Body of pancreas (tissue), 4 donors: ENCODE data around the gene ARG2. TPM values are rescaled to one million over a fixed set of nuclear protein-coding genes. Genes with fewer than 3 reads are reported as not detected.

Experiments used
- ATAC-seq: fragments of 150-250 bp; one replicate; pipeline ENCODE4 v1.9.1; 2016
- DNase-seq, 4 donors: peaks; one replicate each; pipeline ENCODE4 v3.0.0-alpha.2; 2019
- H3K27ac ChIP-seq, 4 donors: fragments of 200-600 bp; sonication (generic); 1 replicate in 3 of 4; 2 replicates in 1 of 4; pipeline versions ENCODE4 v1.5.1 to v1.6.1; 2016 to 2019; ENCODE audit warnings: mild to moderate bottlenecking in 1 of 4, mixed read lengths in 1 of 4, moderate library complexity in 1 of 4
- H3K27me3 ChIP-seq, 2 donors: fragments of 200-600 bp; sonication (generic); one replicate each; pipeline ENCODE4 v1.6.0; 2016; ENCODE audit warnings: mild to moderate bottlenecking in 1 of 2
- H3K36me3 ChIP-seq, 2 donors: fragments of 200-600 bp; sonication (generic); replicated peaks in 1 of 2; 2 replicates each; pipeline ENCODE4 v1.5.1; 2016; ENCODE audit warnings: low read depth in 2 of 2; ENCODE audit not compliant: insufficient read depth in 1 of 2
- H3K4me1 ChIP-seq: fragments of 200-600 bp; sonication (generic); one replicate; pipeline ENCODE4 v1.6.0; 2016
- H3K4me3 ChIP-seq, 2 donors: fragments of 200-600 bp; sonication (generic); 1 replicate in 1 of 2; 2 replicates in 1 of 2; pipeline ENCODE4 v1.5.1; 2016 to 2019
- H3K9me3 ChIP-seq, 3 donors: fragments of 200-600 bp; sonication (generic); 1 replicate in 2 of 3; 2 replicates in 1 of 3; pipeline ENCODE4 v1.5.1; 2016
- CTCF ChIP-seq, 7 experiments: fragments of 450-650 bp in 4 of 7; fragments of 200-600 bp in 3 of 7; sonication (generic) in 3 of 7; IDR thresholded peaks; one replicate each; pipeline ENCODE4 v1.5.1; 2016 to 2019; ENCODE audit warnings: antibody characterized with exemption in 7 of 7
- POLR2A ChIP-seq, 3 donors: fragments of 450-650 bp; IDR thresholded peaks; one replicate each; pipeline ENCODE4 v1.6.1; 2016; ENCODE audit warnings: antibody characterized with exemption in 3 of 3, mild to moderate bottlenecking in 2 of 3
- WGBS, 2 donors: methylation state at CpG; one replicate each; pipeline ENCODE4 v1.1.5; 2017; 5-methylcytosine and 5-hydroxymethylcytosine counted together
- intact Hi-C: fragments of 100-400 bp; cut with DNase I; formaldehyde crosslinking; loops from one replicate; pipeline ENCODE4 v1.15.1; 2023
- total RNA-seq, 2 donors: library from RNA; depleted of rRNA; stranded (reverse); fragments of >200 nt; gene quantifications; one replicate each; pipeline ENCODE4 v1.1.0, GENCODE V29; 2016

Gene ARG2
- total RNA-seq, 2 donors from 2014 or later = 3.6 to 4.6 TPM

GRCh38 chr14:67579040-67579439 lies 40.7 kb upstream of the ARG2 start:
- no peak overlapping the region for H3K4me3 ChIP-seq
- H3K4me1 ChIP-seq = peaks cover 6% of the 10 kb centered on the region
- no peak overlapping the region for H3K27ac ChIP-seq
- intact Hi-C loops = loop anchor here (10.0 kb wide), 1 partner anchor 154 kb away; no protein-coding TSS in a partner anchor
- no peaks in the 10 kb centered on the region for H3K27me3 ChIP-seq
- TF ChIP-seq CTCF (IDR thresholded peaks at IDR 0.05) = no peak
- no peak for TF ChIP-seq POLR2A (IDR thresholded peaks at IDR 0.05)
- DNase-seq = no peak
- ATAC-seq = no peak
- WGBS, 2 donors = 81 to 90% methylated on average over 14 to 15 of the region's 15 CpGs
- peaks cover 0 to 15% of the 10 kb centered on the region in 2 donors for H3K36me3 ChIP-seq
- H3K9me3 ChIP-seq = no peaks in the 10 kb centered on the region

DNA sequence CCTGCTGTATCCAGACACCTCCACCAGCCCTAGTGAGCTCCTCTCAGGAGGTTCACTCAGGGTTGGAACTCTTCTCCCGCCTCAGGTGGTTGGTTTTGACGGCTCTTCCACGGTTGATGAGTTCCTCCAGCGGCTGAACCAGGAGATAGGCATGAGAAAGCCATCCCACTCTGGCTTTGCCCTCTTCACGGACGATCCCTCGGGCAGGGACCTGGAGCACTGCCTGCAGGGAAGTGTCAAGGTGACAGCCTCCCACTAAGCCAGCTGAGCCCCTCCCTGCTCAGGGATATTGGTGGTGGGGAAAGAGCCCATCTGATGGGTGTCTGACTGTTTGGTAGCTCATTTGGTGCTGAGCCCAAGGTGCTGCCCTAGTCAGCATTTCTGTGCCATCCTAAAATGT lies 40.1 kb upstream of the ARG2 start:
- DNase-seq = no peak
- intact Hi-C loops = loop anchor here (10.0 kb wide), 2 partner anchors 125 to 155 kb away; partner anchors contain the start of gene RDH12
- H3K4me1 ChIP-seq = peaks cover 6% of the 10 kb centered on the region
- WGBS, 2 donors = 91 to 100% methylated on average over 5 to 7 of the region's 7 CpGs
- H3K27ac ChIP-seq = no peak overlapping the region
- H3K36me3 ChIP-seq = peaks cover 0 to 15% of the 10 kb centered on the region in 2 donors
- ATAC-seq = no peak
- H3K27me3 ChIP-seq = no peaks in the 10 kb centered on the region
- H3K4me3 ChIP-seq = no peak overlapping the region
- no peaks in the 10 kb centered on the region for H3K9me3 ChIP-seq
- TF ChIP-seq POLR2A (IDR thresholded peaks at IDR 0.05) (no peak), CTCF (IDR thresholded peaks at IDR 0.05) (no peak)

- 80 to 85% methylated on average over 11 of the region's 11 CpGs for WGBS, 2 donors
- Histone ChIP-seq H3K27me3 (no peaks in the 10 kb centered on the region), H3K9me3 (no peaks in the 10 kb centered on the region), H3K27ac (no peak overlapping the region), H3K4me1 (peaks cover 6% of the 10 kb centered on the region), H3K4me3 (no peak overlapping the region), H3K36me3 (peaks cover 0 to 15% of the 10 kb centered on the region in 2 donors)
- TF ChIP-seq CTCF (IDR thresholded peaks at IDR 0.05) (no peak), POLR2A (IDR thresholded peaks at IDR 0.05) (no peak)
- no peak for ATAC-seq
- intact Hi-C loops = loop anchor here (10.0 kb wide), 1 partner anchor 124 kb away; the partner anchor contains the start of gene RDH12
- no peak for DNase-seq
Measured at GRCh38 chr14:67580336-67581171, 39.2 kb upstream of the ARG2 start.

- no peak for DNase-seq
- Histone ChIP-seq H3K9me3 (no peaks in the 10 kb centered on the region), H3K4me1 (peaks cover 6% of the 10 kb centered on the region), H3K27ac (no peak overlapping the region), H3K27me3 (no peaks in the 10 kb centered on the region), H3K36me3 (peaks cover 0 to 19% of the 10 kb centered on the region in 2 donors), H3K4me3 (no peak overlapping the region)
- intact Hi-C loops = loop anchor here (10.0 kb wide), 1 partner anchor 123 kb away; the partner anchor contains the start of gene RDH12
- TF ChIP-seq CTCF (IDR thresholded peaks at IDR 0.05) = no peak
- TF ChIP-seq POLR2A (IDR thresholded peaks at IDR 0.05) = no peak
- 90 to 100% methylated on average over 1 of the region's 1 CpG for WGBS, 2 donors
- no peak for ATAC-seq
Measured at GRCh38 chr14:67581643-67582042, 38.1 kb upstream of the ARG2 start.
